GM23338 (cell line): ENCODE measurements around the gene BMAL1. TPM values are rescaled to one million over a fixed set of nuclear protein-coding genes. Genes with fewer than 3 reads are reported as not detected.

ENCODE experiments used
- ATAC-seq: fragments of 200-7000 bp; cut with Tn5 transposase; 3 replicates; pipeline ENCODE4 v1.9.1; 2020
- DNase-seq: peaks from one replicate; pipeline ENCODE4 v3.0.0-alpha.2; 2015; ENCODE audit warnings: low spot score
- H2AFZ ChIP-seq: fragments of 200-600 bp; sonication (generic); 2 replicates; pipeline ENCODE4 v1.8.0; 2016; ENCODE audit warnings: antibody characterized with exemption, mild to moderate bottlenecking, moderate library complexity
- H3F3A ChIP-seq: fragments of 200-600 bp; sonication (generic); replicated peaks from 2 replicates; pipeline ENCODE4 v1.8.0; 2017; ENCODE audit warnings: antibody characterized with exemption, mixed run types, low read depth
- H3K27ac ChIP-seq: fragments of 200-600 bp; sonication (generic); 2 replicates; pipeline ENCODE4 v1.6.1; 2016; ENCODE audit warnings: low read depth
- H3K27me3 ChIP-seq: fragments of 200-600 bp; sonication (generic); 2 replicates; pipeline ENCODE4 v1.8.0; 2016; ENCODE audit warnings: mild to moderate bottlenecking, mixed run types, moderate library complexity; ENCODE audit not compliant: insufficient read depth
- H3K36me3 ChIP-seq: fragments of 200-600 bp; sonication (generic); 2 replicates; pipeline ENCODE4 v1.8.0; 2016; ENCODE audit warnings: mild to moderate bottlenecking; ENCODE audit not compliant: insufficient read depth
- H3K4me1 ChIP-seq: fragments of 200-600 bp; sonication (generic); 2 replicates; pipeline ENCODE4 v1.8.0; 2016; ENCODE audit warnings: mild to moderate bottlenecking, moderate library complexity; ENCODE audit not compliant: insufficient read depth
- H3K4me2 ChIP-seq: fragments of 200-600 bp; sonication (generic); 2 replicates; pipeline ENCODE4 v1.7.1; 2017; ENCODE audit warnings: mixed run types
- H3K4me3 ChIP-seq: fragments of 200-600 bp; sonication (generic); 2 replicates; pipeline ENCODE4 v1.6.1; 2016; ENCODE audit warnings: mixed run types
- H3K79me2 ChIP-seq: fragments of 200-600 bp; sonication (generic); replicated peaks from 2 replicates; pipeline ENCODE4 v1.8.0; 2017; ENCODE audit warnings: mild to moderate bottlenecking; ENCODE audit not compliant: insufficient read depth
- H3K9me2 ChIP-seq: fragments of 200-600 bp; sonication (generic); 2 replicates; pipeline ENCODE4 v1.8.0; 2017; ENCODE audit not compliant: insufficient read depth
- H4K20me1 ChIP-seq: fragments of 200-600 bp; sonication (generic); replicated peaks from 2 replicates; pipeline ENCODE4 v1.8.0; 2017; ENCODE audit warnings: mild to moderate bottlenecking; ENCODE audit not compliant: insufficient read depth
- H3K27ac Mint-ChIP-seq: 2 replicates; pipeline ENCODE4 v1.8.0; 2020; ENCODE audit warnings: inconsistent platforms, mild to moderate bottlenecking, moderate library complexity, mixed read lengths
- H3K27me3 Mint-ChIP-seq: 3 replicates; pipeline ENCODE4 v1.8.0; 2022; ENCODE audit warnings: low read depth, mild to moderate bottlenecking, moderate library complexity, mixed read lengths, inconsistent platforms; ENCODE audit not compliant: insufficient read depth, poor library complexity
- H3K36me3 Mint-ChIP-seq: 3 replicates; pipeline ENCODE4 v1.8.0; 2021; ENCODE audit warnings: low read depth, mild to moderate bottlenecking, inconsistent platforms, moderate library complexity, mixed read lengths
- H3K4me1 Mint-ChIP-seq: 3 replicates; pipeline ENCODE4 v1.8.0; 2020; ENCODE audit warnings: mild to moderate bottlenecking, inconsistent platforms, mixed read lengths
- H3K4me3 Mint-ChIP-seq: 3 replicates; pipeline ENCODE4 v1.8.0; 2021; ENCODE audit warnings: moderate library complexity, mild to moderate bottlenecking, inconsistent platforms, mixed read lengths
- H3K9me3 Mint-ChIP-seq: 3 replicates; pipeline ENCODE4 v1.8.0; 2020; ENCODE audit warnings: moderate library complexity, mild to moderate bottlenecking, inconsistent platforms, mixed read lengths
- EZH2phosphoT487 ChIP-seq: fragments of 200-600 bp; sonication (generic); IDR thresholded peaks from one replicate; pipeline ENCODE4 v1.8.1; 2018; ENCODE audit warnings: antibody characterized with exemption; ENCODE audit not compliant: unreplicated experiment
- JUNB ChIP-seq: IDR thresholded peaks from one replicate; pipeline ENCODE4 v1.6.1; 2016; ENCODE audit warnings: antibody characterized with exemption; ENCODE audit not compliant: unreplicated experiment
- NANOG ChIP-seq: IDR thresholded peaks from 2 replicates; pipeline ENCODE4 v1.6.1; 2016; ENCODE audit warnings: antibody characterized with exemption, borderline replicate concordance
- ZNF462 ChIP-seq: fragments of 250-450 bp; sonication (Bioruptor Pico); IDR thresholded peaks from 2 replicates; pipeline ENCODE4 v1.5.0; 2020; ENCODE audit warnings: mild to moderate bottlenecking, moderate library complexity
- polyA plus RNA-seq: library from polyadenylated mRNA; unstranded; fragments of >200 nt; fragmentation: Nextera tagmentation; extraction: Ambion mirVana; gene quantifications from 2 replicates; pipeline ENCODE4 v1.2.1, GENCODE V29; 2016
- total RNA-seq: library from RNA; depleted of rRNA; stranded (reverse); fragments of >200 nt; shearing (Covaris generic); gene quantifications from 2 replicates; pipeline ENCODE4 v1.2.3, GENCODE V29; 2014
- TF ChIP-seq, protein P1 (sequence below): IDR thresholded peaks from 2 replicates; pipeline ENCODE4 v1.6.1; 2016; ENCODE audit warnings: antibody characterized with exemption

Gene BMAL1
- total and polyA plus RNA-seq, 2 experiments from 2014 or later: 5.1 to 7.2 TPM

DNA sequence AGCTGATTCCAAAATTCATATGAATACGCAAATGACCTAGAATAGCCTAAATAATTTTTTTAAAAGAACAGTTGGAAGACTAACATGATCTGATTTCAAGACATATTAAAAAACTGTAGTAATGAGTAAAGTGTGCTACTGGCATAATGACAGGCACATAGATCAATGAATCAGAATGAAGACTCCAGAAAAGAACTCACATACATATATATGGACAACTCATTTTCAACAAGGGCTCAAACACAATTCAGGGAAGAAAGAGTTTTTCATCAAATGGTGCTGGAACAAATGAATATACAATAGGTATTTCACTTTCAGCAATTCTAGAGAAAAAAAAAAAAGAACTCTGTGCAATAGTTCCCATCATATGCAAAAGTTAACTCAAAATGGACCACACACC is 151.7 kb downstream of the BMAL1 start (continued):
- TF ChIP-seq, protein P1, sequence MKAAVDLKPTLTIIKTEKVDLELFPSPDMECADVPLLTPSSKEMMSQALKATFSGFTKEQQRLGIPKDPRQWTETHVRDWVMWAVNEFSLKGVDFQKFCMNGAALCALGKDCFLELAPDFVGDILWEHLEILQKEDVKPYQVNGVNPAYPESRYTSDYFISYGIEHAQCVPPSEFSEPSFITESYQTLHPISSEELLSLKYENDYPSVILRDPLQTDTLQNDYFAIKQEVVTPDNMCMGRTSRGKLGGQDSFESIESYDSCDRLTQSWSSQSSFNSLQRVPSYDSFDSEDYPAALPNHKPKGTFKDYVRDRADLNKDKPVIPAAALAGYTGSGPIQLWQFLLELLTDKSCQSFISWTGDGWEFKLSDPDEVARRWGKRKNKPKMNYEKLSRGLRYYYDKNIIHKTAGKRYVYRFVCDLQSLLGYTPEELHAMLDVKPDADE: no peak
- no peak for TF ChIP-seq NANOG
- TF ChIP-seq ZNF462 (CRISPR knock-in tag): no peak
- TF ChIP-seq EZH2phosphoT487: no peak

- H4K20me1 ChIP-seq: no peaks in the 10 kb centered on the region
- no peaks in the 10 kb centered on the region for H3K27me3 Mint-ChIP-seq
- no peak overlapping the region for H3K27ac ChIP-seq
- no peaks in the 10 kb centered on the region; the same call in 1 of the 2 replicates for H3K36me3 ChIP-seq
- no peaks in the 10 kb centered on the region for H3K9me2 ChIP-seq
- H3K4me1 ChIP-seq: 0 out of 2 replicates have a peak, but pooled peaks cover 14% of the 10 kb centered on the region
- no peak overlapping the region for H3K4me3 ChIP-seq
- peaks cover 39% of the 10 kb centered on the region; the same call in 2 of the 3 replicates for H3K36me3 Mint-ChIP-seq
- H3K9me3 Mint-ChIP-seq: peaks cover 37% of the 10 kb centered on the region
- ATAC-seq (no peak), DNase-seq (no peak)
- peaks cover 17% of the 10 kb centered on the region for H3K4me1 Mint-ChIP-seq
- H3K27me3 ChIP-seq: no peaks in the 10 kb centered on the region
- no peak overlapping the region for H3K4me2 ChIP-seq
- H3F3A ChIP-seq: no peaks in the 10 kb centered on the region
- H3K79me2 ChIP-seq: peaks cover 58% of the 10 kb centered on the region
- no peak overlapping the region for H3K27ac Mint-ChIP-seq
- H3K4me3 Mint-ChIP-seq: no peak overlapping the region
- H2AFZ ChIP-seq: no peak overlapping the region
- no peak for TF ChIP-seq JUNB
- no peak for TF ChIP-seq NANOG
- no peak for TF ChIP-seq ZNF462 (CRISPR knock-in tag)
Observed at GRCh38 chr11:13429836-13430235, 152.2 kb downstream of the BMAL1 start.
